Endothelial cell of umbilical vein (primary cell): ENCODE measurements around the gene MMP19.

Experiments used
- CTCF ChIP-seq, 2 donors: IDR thresholded peaks; 1 replicate in 1 of 2; 2 replicates in 1 of 2; pipeline ENCODE4 v1.5.1; 2011; ENCODE audit warnings: low read length in 2 of 2, mild to moderate bottlenecking in 2 of 2, moderate library complexity in 2 of 2, control low read depth in 1 of 2, inconsistent platforms in 1 of 2, low read depth in 1 of 2; ENCODE audit not compliant: insufficient read depth in 1 of 2; ENCODE audit errors: extremely low read depth in 1 of 2
- EZH2 ChIP-seq: IDR thresholded peaks from 2 replicates; pipeline ENCODE4 v1.6.1; 2012; ENCODE audit warnings: borderline replicate concordance, low read depth, mild to moderate bottlenecking, moderate library complexity, low read length, inconsistent platforms; ENCODE audit not compliant: severe bottlenecking
- MAX ChIP-seq: IDR thresholded peaks from 2 replicates; pipeline ENCODE4 v1.6.1; 2011; ENCODE audit not compliant: insufficient read depth, insufficient read length
- POLR2AphosphoS5 ChIP-seq: IDR thresholded peaks from 2 replicates; pipeline ENCODE4 v1.6.1; 2012; ENCODE audit warnings: low read depth, mild to moderate bottlenecking, control low read depth, low read length, moderate library complexity; ENCODE audit not compliant: insufficient read depth

- TF ChIP-seq CTCF (IDR thresholded peaks at IDR 0.05; ENCODE audit: extremely low read depth in 1 of 2, insufficient read depth in 1 of 2, low read depth in 1 of 2, low read length in 2 of 2) (no peak), EZH2 (no peak), MAX (no peak), POLR2AphosphoS5 (no peak)
Measured at GRCh38 chr12:55861871-55862270, 19.1 kb upstream of the MMP19 start.
